GM21529 (cell line): ENCODE results near the gene TMEM235.

ENCODE experiments used
- ATAC-seq: cut with Tn5 transposase; IDR thresholded peaks from one replicate; pipeline ENCODE4 v1.9.1; 2021; ENCODE audit not compliant: unreplicated experiment

TMEM235 gene

DNA sequence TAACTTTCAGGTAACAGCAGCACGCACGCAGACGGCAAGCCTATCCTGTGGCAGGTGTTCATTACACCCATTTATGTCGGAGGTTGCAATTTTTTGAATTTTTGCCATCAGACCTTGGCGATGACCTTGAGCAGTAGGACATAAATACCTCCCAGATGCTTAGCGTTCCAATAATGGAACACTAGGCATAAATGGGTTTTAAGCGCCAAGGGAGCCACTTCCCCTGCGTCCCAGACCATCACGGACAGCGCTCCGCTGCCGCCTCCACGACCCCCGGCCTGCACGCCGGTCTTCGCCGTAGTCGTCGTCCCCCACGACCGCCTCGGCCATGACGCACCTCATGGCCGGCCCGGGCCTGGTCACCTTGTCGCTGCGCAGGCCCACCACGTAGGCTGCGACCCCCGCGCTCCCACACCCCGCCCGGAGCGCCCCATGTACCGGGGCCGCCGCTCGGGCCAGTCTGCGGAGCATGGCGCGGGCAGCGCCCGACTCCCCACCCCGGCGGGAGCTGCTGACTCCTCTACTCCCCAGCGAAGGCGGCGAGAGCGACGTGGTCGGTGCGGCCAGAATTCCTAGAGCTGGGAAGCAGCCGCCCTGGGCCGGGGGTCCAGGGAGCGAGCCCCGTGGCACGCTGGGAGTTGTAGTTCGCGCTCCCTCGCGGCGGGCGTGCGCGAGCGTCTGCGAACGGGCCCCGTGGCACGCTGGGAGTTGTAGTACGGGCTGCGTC lies 22.7 kb downstream of the TMEM235 start:
- peak; percentile 53 for ATAC-seq

DNA sequence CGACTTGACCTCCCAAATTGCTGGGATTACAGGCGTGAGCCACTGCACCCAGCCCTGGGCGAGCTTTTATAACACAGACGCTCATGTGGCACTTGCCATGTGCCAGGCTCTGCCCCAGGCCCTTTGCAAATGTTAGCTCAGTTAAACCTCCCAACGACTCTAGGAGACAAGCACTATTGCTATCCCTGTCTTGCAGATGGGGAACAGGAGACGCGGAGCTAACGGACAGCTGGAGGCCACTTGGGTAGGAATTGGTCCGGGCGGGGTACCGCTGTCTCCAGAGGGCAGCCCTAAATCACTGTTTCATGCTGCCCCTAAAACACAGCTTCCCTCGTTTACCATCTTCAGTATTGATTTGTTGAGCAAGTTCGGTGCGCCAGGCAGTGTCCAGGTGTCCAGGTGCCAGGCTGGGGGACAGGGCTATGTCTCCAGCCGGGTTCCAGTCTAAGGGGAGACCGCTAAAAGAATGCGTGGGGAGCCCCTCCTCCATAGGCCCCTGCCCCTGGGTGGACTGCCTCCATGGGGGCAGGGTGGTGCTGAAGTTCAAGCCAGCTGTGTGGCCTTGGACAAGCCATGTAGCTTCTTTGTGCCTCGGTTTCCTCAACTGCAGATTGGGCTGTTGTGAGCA lies 23.7 kb downstream of the TMEM235 start:
- ATAC-seq = no peak

DNA sequence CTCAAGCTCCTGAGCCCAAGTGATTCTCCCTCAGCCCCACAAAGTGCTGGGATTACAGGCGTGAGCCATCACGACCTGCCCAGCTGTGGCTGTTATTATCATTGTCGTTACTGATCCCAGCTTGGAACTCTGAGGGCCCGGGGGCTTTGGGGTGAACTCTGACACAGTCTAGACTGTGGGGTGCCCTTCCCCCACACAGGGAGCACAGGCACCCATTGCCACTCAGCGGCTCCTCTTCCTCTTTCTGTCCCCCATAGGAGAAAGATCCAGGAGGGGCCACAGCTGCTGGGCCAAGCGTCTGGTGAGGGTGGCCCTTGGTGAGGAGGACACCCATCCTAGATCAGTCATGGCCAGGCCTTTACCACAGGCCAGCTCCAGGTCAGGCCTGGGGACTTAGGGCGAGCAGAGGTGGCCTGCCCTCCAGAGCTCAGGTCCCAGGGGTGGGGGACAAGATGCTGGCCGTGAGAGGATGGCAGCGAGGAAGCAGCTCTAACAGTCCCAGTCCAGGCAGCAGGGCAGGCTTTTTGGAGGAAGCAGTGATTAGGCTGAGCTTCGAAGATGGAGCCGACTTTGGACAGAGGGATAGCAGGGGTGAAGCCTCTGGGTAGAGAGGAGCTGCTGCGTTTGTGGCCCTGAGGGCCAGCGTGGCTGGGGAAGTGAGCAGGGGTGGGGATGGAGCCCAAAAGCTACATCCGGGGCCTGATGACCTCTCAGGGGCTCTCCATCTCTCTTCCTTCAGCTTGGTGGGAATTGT lies 24.7 kb downstream of the TMEM235 start:
- ATAC-seq = no peak

DNA sequence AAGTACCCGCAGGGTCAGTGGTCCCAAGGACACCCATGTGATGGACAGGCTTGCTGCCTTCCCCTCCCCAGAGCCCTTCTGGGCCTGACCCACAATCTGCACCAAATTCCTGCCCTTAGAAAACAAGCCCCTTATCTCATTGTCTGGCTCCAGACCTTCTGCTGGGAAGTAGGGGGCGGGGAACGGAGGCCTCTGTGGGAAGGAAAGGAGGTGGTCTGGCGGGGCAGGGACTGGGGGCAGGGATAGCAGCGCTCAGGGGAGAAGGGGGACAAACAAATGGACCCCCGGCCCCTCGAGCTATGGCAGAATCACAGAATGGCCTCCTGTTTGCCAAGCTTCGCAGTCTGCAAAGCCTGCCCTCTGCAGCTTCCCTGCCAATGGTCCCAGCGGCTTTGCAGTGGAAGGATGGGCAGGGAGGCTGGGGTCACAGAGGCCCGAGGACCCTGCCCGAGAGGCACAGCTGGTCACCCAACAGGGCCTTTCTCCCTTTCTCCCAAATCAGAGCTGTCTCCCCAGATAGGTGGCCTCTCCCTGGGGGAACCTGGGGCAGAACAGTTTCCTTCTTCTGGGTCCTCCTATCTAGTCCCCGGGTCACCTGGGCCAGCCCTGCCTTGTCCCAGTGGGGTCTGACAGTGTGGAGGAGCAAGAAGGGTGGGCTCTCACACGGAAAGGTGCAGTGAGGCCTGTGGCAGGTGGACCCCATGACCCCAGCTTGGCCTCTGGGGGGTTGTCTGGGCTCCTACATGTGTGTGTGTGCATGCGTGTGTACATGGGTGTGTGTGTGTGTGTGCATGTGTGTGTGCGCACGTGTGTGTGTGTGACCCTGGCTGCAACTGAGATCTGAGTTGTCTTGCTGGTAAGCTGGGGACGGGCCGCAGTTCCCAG lies 25.5 kb downstream of the TMEM235 start:
- no peak for ATAC-seq

DNA sequence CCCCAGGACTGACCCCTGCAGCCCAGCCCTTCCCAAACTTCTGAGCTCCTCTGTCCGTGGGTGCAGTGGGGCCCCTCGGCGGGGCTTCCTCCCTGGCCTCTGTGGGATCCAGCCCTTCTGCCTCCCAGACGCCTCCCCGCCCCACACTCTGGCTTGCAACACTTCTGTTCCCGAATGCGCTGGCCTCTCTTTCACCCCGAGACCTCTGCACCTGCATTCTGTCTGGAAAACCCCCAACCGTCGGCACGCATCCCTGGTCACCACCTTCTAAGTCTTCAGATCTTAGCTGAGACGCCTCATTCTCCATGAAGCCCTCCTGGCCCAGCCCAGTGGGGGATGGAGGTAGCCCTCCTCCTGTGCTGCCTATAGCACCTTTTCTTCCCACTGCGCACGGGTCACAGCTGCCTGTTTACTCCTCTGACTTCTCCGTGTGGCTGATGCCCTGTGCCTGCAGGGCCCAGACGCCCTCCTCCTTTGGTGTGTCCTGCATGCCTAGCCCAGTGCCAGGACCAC lies 26.4 kb downstream of the TMEM235 start:
- no peak for ATAC-seq

DNA sequence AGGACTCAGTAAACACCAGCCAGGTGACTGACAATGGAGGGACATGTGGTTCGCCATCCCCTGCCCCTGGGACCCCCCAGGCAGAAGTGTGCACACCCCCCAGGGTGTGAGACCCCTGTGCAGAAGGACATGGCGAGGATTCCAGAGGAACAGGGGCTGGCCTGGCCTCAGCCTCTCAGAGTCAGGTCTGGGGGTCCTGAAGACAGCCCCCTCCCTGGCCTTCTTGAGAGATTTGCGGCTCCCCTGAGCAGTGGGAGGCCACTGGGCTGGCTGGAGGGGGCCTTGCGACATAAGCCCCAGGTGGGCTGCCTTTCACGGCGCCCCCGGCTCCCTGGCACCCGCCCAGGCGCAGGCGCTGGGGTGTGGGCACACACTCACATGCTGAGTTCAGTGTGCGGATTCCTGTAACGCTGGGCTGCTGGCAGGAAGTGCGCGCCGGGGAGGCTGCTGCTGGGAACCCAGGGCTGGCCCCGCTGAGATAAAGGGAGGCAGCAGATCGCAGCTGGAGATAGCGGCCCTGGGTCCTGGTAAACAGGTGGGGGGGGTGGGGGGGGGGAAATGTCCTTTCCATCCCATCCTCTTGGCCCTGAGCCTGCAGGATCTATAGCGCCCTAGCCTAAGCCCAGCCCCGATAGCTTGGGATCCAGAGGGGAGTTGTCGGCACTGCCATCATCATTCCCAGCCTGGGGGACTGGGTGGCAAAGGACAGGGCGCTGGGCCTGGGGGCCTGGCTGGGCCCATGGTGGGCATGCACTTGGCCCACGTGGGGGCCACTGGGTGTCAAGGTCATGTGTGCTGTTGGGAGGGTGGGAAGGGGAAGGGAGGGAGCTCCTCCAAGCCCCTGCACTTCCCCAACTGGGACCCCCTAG lies 27.1 kb downstream of the TMEM235 start:
- no peak for ATAC-seq

DNA sequence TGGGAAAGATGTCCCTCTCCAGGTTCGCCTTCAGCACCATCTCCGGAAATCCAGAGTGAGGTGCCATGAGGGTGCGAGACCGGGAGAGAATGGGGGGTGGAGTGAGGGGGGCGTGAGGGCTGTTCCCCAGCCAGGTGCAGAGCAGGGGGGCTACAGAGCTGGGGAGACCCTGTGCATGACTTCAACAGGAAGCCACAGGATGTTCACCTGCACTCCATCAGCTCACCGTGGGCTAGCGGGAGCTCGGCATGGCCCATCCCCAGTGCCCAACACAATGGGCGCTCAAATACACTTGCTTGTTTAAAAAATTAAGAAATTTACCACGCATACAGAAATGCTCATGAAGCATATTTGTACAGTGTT lies 27.7 kb downstream of the TMEM235 start:
- ATAC-seq = no peak

DNA sequence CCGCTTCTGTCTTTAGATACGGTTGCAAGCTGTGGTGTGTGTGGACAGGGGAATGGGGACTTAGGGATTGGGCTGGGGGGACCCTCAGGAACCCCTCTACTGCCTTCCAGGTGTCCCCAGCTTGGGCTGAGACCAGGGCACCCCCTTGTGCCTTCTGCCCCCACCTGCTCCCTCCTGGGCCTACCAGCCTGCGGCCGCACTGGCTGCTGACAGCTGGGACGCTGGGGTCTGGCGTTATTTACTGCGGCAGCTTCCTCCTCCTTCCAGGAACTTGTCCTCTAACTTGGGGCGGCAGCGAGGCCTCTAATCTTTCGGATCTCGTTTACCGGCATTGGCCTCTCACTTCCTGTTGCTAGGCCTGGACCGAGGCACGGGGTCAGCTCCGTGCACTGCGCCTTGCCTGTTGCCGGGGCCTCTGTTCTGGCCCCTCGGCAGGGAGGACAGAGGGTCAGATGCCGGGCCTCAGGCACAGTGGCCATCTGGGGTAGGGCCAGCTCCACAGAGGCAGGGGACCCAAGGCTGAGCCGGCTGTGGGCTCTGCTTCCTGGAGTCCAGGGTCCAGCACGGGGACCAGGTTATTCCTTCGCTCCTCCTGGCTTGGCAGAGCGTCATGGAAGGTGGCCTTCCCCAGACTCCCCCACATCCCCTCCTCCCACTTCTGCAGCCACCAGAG lies 31.8 kb downstream of the TMEM235 start:
- ATAC-seq = no peak

GRCh38 chr17:78263736-78264340 lies 32.4 kb downstream of the TMEM235 start:
- ATAC-seq = no peak

DNA sequence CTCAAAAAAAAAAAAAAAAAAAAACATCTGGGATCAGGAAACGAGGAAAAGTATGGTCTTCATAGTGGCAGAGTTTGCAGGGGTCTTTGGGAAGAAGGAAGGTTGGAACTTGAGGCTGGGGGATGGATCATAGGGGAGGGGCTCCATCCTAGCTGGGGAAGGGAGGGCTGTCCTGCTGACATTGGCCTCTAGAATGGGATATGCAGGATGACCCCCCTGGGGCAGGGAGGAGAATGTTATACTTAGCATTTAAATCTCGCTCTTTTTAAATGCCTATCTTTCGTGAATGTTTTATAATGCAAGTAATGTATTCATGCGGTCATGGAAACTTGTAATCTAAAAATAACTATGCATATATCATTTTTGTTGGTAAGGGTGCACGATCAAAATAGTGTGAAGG lies 33.2 kb downstream of the TMEM235 start:
- ATAC-seq = no peak

- ATAC-seq = no peak
These were observed 33.7 kb downstream of the TMEM235 start for GRCh38 chr17:78265121-78265520.

DNA sequence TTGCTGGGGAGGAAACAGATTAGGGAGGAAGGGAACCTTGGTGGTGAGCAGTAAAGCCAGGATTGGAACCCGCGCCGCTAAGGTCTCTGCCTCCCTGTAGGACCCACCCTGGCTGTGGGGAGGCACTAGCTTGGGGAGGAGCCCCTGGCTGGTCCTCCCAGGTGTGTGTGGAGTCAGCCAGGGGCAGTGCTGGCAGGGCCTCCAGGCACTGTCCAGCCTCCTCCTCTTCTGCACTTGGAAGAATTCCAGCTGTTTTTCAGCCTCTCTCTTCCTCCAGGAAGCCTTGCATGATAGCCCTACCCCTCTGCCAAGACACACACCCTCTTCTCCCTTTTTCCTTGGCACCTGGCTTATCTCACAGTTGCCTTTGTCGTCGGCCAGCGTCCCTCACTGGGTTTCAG lies 34.8 kb downstream of the TMEM235 start:
- no peak for ATAC-seq

- no peak for ATAC-seq
These were observed 35.3 kb downstream of the TMEM235 start for GRCh38 chr17:78266771-78267170.

- ATAC-seq = no peak
These were observed 36.0 kb downstream of the TMEM235 start for GRCh38 chr17:78267253-78268073.

- no peak for ATAC-seq
These were observed 36.9 kb downstream of the TMEM235 start for GRCh38 chr17:78268191-78268874.

GRCh38 chr17:78268951-78269905 lies 37.8 kb downstream of the TMEM235 start:
- ATAC-seq = no peak
